Stimulated activated CD8-positive, alpha-beta memory T cell treated with anti-CD3 and anti-CD28 coated beads, Interleukin-7, amount 100 ng/mL, for 24 hours (primary cell): ENCODE measurements around the gene MCM8.

ENCODE experiments used
- DNase-seq: peaks from one replicate; pipeline ENCODE4 v3.0.0-alpha.2; 2020; ENCODE audit warnings: low read depth

MCM8 gene

GRCh38 chr20:5950271-5951031 is at the start of gene MCM8, which contains the start of gene TRMT6:
TSS of gene MCM8 (plus strand) at chr20:5950652. CDS start at chr20:5952016, 1,364 bp downstream.
TSS of gene TRMT6 (minus strand) at chr20:5950533. CDS start at chr20:5950405, 128 bp downstream.
- DNase-seq = peak; percentile 97

- no peak for DNase-seq
Observed at GRCh38 chr20:5900908-5901307, 49.5 kb upstream of the MCM8 start.

- DNase-seq = no peak
Observed at GRCh38 chr20:5908981-5909380, 41.5 kb upstream of the MCM8 start.

DNA sequence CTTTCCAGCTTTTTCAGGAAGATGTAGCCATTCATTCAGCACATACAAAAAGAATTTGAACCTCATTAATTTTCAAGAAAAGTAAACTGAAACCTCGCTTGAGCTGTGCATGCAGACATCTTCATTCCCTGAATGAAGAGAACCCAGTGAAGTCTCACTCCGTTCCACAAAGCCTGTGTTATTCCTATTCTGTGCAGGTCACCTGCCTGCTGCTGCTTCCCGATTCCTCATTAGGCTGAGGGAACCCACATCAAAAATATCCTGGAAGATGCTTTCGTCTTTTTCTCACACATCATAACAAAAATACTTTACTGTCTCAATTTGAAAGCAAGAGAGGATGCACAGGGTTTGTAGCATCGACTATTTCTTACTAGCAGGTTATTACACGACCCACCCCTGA is 40.3 kb upstream of the MCM8 start:
- no peak for DNase-seq

DNA sequence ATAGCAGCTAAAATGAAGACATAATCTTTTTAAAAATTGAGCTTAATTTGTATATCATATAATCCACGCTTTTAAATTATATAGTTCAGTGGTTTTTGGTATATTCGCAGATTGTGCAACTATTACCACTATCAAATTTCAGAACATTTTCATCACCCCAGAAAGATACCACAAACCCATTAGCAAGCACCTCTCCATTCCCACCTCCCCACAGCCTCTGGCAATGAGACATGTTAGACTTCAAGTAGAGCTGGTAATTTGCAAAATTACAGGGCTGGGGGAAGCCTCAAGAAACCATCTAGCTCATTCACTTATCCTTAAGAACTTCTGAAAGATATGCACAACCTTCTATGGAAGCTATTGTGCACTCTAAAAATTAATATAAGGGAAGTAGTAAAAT is 37.3 kb upstream of the MCM8 start:
- DNase-seq = no peak

DNA sequence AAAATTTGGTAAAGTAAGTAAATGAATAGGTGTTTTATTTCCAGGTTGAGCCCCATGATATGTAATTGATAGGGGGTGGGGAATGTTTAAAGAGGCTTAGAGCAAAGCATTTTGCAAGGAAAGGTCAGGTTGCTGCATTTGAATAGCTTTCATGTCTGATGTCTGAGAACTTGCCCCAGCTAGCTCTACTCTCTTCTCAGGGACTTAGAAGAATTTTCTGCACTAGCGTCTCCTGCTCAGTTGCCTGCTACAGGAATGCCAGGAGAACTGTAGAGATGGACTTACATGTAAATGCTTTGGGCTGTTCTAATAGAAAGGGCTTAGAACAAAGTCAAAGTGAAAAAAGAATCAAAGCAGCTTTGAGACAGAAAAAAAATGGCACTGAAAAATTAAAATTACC is 35.6 kb upstream of the MCM8 start:
- no peak for DNase-seq

- DNase-seq = no peak
Observed at GRCh38 chr20:5918856-5919625, 31.4 kb upstream of the MCM8 start.

DNA sequence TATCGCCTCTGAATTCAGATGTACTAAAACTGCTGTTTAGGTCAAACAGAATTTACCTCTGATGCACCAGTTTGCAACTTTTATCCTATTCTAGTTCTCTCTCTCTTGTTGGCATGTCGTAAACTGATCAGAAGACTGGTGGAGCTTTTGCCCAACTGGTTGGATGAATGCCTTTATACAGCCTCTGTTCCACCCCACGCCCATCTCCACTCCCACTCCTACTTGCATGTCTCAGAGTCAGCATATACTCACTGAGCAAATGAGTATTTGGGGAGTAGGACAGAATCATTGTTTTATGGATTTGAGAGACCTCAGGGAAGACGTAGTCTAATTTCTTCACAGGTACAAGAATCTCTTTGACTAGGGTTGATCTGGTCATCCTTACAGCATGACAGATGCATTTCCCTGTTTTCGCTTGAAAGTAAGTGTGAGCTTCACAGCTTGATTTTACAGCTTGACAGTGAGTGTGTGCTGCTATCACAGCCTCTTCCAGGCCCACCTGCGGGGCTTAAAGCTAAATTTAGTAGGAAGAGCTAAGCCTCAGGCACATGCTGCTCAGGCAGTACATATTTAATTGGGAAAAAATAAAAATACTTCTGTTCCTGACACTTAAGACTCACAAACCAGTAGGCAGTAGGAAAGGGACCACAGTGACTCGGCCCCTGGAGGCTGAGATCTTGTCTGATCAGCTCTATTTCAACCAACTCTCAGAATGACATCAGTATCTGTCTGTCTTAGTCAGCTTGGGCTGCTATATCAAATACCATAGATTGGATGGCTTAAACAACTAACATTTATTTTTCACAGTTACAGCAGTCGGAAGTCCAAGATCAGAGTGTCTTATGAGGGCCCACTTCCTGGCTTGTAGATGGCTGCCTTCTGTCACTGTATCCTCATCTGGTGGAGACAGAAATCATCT is 30.6 kb upstream of the MCM8 start:
- DNase-seq = no peak

DNA sequence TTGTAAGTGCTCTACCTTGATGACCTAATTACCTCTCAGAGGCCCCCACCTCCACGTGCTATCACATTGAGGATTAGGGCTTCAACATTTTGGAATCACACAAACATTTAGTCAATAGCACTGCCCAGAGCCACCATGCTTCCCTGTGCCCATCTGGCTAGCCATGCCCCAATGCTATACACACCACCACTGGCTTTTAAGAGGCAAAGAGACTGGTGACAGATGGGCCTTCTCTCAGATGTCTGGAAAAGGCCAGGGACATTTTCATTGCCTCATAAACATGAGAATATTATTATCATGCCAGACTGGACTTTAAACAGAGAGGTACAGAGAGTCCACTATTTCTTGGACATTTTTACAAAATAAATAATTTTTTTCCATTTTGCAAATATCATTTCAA is 29.9 kb upstream of the MCM8 start:
- DNase-seq = no peak

DNA sequence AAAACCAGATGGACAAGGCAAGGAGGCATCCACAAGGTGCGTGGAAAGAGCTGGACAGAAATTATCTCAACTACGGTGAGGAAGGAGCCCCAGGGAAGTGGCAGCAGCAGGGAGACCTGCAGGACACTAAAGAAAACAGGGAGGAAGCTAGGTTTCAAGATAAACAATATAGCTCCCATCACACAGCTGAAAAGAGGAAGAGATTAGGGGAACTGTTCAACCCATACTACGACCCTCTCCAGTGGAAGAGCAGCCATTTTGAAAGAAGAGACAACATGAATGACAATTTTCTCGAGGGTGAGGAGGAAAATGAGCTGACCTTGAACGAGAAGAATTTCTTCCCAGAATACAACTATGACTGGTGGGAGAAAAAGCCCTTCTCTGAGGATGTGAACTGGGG is 27.0 kb upstream of the MCM8 start:
- no peak for DNase-seq

DNA sequence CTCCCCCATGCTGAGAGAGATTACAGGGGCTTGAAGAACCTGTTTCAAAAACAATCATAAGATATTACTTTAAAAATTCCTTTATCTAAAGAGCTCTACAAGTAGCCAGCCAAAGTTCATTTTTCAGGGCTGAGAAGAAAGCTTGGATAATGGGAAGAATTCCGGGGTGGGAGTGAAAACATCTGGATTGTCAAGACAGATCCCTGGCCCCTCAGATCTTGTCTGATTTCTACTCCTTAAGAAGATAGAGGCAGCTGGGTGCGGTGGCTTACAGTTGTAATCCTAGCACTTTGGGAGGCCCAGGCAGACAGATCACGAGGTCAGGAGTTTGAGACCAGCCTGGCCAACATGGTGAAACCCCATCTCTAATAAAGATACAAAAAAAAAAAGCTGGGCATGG is 24.9 kb upstream of the MCM8 start:
- no peak for DNase-seq

DNA sequence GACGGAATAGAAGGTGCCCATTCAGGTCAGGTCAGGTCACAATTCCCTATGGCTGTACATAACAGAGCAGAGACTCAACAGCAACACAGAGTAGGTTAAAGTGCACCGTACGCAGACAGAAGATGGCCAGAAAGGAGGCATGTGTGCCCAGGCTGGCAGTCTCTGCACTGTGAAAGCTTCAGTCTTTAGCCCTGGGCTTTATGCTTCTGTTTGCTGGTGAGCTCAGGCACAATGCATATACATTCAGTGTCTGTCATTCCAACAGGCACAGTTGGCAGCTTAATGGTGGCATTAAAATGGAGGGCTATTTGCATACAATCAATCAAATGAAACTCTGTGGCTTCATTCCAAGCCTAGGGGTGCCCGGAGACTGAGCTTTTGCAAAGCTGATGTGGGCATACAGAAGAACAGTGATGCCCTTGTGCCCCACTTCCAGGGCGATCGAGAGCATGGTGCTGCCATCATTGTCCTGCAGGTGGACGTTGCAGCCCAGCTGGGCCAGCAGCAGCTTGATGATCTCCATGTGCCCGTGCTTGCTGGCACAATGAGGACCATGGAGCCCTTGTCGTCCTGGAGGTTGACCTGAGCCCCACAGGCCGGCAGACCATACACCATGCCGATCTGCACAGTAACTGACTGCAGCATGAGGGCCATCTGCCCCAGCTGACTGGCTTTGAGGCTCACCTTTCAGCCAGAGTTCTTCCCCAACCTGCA is 22.5 kb upstream of the MCM8 start:
- DNase-seq = no peak

- no peak for DNase-seq
Observed at GRCh38 chr20:5928836-5929715, 21.4 kb upstream of the MCM8 start.

GRCh38 chr20:5931411-5931810 is 19.0 kb upstream of the MCM8 start:
- DNase-seq = no peak

DNA sequence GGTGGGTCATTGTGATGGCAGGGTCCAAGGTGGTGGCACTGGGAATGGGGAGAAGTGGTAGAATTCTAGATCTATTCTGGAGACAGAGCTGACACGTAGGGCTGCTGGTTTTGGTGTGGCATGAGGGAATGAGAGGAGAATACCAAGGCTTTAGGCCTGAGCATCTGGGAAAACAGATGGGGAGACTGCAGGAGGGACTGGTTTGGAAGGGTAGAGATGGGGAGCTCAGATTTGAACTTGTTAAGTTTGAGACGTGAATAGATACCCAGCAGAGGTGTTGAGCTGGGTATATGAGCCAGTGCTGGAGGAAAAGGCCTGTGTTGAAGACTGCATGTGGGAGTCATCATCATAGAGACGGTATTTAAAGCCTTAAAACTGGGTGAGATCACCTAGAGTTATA is 17.7 kb upstream of the MCM8 start:
- no peak for DNase-seq

- DNase-seq = no peak
Observed at GRCh38 chr20:5933802-5934436, 16.5 kb upstream of the MCM8 start.

DNA sequence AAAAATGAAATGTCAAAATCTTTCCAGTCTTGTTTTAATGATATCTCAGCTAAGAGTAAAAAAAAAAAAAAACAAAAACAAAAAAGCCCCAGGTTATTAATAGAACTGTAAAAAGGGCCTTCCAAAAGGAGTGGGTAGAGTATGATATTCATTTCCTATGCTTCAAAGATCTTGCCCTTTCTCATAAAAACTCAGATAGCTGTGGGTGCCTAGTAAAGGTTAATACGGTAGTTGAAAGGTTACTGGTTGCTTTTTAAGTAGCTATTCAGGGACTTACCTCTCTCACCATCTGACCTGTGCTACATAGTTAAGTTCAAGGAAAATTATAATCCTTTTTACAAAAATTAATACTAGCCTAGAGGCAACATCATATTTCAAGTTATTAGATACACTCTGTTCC is 15.1 kb upstream of the MCM8 start:
- DNase-seq = no peak

DNA sequence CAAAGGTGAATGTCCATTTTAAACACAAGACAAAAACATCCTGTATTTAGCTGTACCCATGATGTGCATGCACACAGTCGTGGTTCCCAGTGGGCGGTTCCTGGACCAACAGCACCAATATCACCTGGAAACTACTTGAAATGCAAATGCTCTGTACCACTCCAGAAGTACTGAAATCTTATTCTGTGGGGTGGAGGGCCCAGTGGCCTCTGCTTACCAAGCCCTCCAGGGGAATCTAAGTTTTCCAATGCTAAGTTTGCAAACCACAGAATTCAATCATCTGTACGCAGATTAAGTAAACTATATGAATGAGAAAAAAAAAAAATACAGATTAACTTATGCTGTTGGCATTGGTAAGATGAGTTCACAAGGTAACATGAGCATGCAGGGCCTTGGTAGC is 14.2 kb upstream of the MCM8 start:
- no peak for DNase-seq

GRCh38 chr20:5938456-5939029 is 11.9 kb upstream of the MCM8 start:
- DNase-seq = no peak

GRCh38 chr20:5945963-5946362 is 4.5 kb upstream of the MCM8 start:
- no peak for DNase-seq
